Measurements from ENCODE around the gene NRG3.
"Not testable (repeated sequence)": the region's sequence is repeated elsewhere in the genome, so short reads cannot be mapped to it uniquely, and the experiment has no call there.

NRG3 gene

DNA sequence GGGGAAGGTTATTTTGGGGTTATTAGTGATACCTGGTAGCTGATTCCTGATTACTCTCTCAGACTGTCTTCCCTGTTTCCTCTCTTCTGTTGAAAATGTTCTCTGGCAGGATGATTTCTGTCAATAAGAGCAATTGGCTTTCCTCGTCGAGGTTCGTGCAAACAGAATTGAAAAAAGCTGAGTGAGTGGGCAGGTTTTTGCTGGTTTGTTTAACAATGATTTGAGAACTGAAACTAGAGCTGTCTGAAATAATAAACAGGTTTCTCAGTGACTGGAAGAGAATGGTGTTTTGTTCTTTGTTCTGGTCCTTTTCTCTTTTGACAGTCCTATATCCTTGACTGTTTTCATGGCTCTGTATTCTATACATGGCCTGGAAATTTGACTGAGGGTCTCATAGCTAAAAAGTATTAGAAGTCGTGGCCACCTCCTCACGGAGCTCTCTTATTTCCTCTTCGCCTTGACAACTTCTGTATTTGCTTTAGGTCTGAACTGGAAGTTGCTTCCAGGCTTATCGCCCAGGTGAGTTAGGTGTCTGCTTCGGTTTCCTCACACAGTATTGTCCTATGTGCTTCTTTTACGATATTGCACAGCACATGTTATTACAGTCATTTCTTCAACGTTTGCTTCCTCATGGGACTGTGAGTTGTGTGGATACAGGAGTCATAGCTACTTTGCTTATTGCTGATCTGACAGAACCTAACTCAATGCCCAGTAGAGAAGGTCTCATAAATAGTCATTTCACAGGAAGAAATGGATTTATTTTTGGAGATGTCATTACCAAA is 403.6 kb downstream of the NRG3 start:
- DNase-seq (ENCODE audit: low read depth, low spot score) = no peak

DNA sequence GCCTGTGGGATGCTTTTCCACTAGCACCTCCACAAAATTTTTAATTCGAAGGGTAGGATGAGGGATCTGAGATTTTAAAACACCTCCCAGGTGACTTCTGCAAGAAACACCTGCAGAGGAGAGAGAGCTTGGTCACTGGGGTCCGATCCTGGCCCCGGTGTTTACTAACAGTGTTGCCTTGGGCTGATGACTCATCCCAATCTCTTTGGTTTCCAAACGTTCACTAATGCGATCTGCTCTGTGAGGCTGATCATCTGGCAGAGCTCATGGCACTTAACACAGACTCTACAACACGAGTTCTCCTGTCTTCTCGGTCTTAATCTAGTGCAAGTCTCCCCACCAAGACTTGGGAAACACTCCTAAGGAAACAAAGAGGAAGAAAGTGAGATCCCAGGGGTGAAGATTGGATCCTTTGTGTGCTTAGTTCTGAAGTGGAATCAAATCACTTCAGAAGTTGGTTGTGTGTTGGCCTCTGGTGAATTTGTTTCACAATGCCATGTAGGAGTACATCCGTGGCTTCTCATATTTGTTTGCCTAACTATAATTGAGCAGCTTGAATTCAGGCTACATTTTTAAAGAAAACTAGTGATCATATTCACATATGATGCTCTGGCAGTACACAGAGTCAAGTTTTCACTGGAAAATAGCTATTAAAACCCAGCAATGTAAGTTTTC is 407.9 kb downstream of the NRG3 start:
- no peak for DNase-seq (ENCODE audit: low read depth, low spot score)

- no peak for DNase-seq (ENCODE audit: low read depth, low spot score)
These were observed 409.2 kb downstream of the NRG3 start for GRCh38 chr10:82284180-82284579.

DNA sequence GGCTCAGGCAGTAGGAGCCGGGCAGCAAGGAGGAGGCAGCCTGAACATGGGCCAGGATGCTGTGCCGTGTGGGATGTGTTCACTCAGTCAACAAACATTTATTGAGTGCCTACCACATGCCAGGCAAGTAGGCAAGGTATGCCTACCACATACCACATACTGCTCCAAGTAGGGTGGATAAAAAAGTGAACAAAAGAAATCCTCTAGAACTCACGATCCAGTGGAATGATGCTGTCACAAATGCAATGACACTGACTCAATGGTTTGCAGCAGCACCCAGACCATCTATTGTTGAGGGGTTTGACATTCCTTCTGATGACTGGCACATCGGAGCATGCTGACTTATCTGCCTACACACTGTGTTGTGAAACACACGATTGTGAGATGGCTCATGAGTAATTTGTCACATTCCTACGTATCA is 413.5 kb downstream of the NRG3 start:
- no peak for DNase-seq (ENCODE audit: low read depth, low spot score)

GRCh38 chr10:82289945-82290344 is 415.0 kb downstream of the NRG3 start:
- no peak for DNase-seq (ENCODE audit: low read depth, low spot score)

DNA sequence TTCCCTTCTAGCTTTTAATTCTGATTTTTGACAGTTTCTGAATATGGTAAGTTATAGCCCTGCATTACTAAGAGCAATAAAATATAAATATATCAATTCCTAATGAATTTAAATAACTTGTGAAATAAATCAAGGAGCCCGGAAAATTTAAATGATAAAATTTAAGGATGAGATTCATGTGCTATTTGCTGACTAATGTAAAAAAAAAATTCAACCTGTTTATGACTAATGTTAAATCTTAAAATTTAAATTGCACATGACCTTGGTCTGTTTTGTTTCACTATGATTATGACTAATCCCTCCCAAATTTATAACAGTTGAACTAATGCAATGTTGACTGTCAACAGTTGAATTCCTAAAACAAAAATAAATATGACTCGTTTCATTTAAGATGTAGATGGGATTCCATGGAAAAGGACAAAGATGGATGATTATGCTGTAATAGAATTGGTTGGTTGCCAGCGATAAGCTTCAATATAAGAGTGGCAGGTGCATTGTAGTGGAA is 419.9 kb downstream of the NRG3 start:
- no peak for DNase-seq (ENCODE audit: low read depth, low spot score)

- no peak for DNase-seq (ENCODE audit: low read depth, low spot score)
These were observed 433.6 kb downstream of the NRG3 start for GRCh38 chr10:82308641-82309040.

- no peak for DNase-seq (ENCODE audit: low read depth, low spot score)
These were observed 435.8 kb downstream of the NRG3 start for GRCh38 chr10:82310839-82311238.

GRCh38 chr10:82313401-82313800 is 438.4 kb downstream of the NRG3 start:
- DNase-seq (ENCODE audit: low read depth, low spot score) = no peak

DNA sequence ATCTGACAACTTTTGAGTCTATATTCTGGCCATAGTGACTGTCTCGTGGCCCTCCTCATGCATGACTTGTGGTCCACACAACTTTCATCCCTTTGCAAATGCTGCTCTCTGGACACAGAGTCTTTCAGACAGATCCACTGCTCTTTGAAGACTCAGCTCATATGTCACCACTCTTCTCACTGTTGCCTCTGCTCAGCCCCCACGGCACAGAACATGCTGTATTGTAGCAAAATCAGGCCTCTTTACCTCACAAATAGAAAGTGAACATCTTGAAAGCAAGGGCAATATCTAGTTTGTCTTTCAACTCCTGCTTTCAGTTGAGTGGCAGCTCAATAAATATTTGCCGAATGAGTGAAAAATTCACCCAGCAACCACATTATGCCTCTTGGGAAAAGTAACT is 443.5 kb downstream of the NRG3 start:
- no peak for DNase-seq (ENCODE audit: low read depth, low spot score)

DNA sequence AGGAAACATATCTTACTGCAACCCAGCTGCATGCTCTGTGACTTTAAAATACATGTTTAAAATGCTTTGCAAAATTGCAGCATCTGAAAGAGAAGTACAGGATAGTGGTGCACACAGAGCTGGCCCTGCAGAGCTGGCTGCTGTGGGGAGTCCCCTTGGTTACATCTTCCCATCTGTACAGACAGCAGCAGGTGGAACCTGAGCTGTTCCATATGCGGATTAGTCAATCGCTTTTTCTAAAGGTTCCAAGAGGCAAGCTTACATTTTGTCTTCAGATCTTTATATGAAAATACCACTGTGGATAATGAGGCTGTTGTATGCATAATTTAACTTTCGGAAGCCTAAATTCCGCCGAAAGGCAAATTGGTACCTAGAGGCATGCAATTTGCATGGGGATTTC is 444.1 kb downstream of the NRG3 start:
- no peak for DNase-seq (ENCODE audit: low read depth, low spot score)

GRCh38 chr10:82319562-82319961 is 444.6 kb downstream of the NRG3 start:
- DNase-seq (ENCODE audit: low read depth, low spot score) = no peak

DNA sequence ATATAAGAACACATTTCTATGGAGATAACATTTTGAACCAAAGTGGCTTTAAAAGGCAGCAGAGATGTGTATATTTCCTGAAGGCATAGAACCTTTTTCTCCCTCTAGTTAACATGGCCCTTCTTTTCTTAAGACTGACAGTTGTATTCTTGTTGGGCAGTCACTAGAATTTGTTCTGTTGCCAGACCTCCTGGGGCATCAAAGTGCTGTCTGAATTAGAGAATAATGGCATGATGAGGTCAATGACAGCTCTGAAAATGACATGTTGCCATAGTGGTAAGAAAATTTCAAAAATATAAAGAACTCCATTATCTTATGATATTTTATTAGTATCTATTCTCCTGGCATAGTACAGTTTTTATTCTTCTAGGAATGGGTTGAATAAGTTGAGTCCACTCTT is 446.7 kb downstream of the NRG3 start:
- DNase-seq (ENCODE audit: low read depth, low spot score) = no peak

DNA sequence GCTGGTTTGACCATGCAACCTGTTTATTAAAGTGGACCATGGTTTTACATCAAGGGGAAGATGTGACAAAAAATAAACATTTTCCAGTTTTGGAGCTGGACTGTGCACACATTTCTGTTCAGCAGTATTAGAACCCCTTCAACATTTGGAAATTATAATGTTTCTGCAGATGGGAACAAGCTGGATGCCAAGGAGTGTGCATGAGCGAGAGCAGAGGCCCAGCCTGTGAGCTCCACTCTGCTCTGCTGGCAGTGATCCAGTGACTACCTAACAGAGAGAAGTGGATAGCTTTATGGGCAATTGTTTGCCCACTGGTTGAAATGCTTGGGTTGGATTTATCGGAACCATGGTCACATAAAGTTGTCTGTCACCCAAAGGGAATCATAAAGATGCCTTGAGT is 456.7 kb downstream of the NRG3 start:
- no peak for DNase-seq (ENCODE audit: low read depth, low spot score)

DNA sequence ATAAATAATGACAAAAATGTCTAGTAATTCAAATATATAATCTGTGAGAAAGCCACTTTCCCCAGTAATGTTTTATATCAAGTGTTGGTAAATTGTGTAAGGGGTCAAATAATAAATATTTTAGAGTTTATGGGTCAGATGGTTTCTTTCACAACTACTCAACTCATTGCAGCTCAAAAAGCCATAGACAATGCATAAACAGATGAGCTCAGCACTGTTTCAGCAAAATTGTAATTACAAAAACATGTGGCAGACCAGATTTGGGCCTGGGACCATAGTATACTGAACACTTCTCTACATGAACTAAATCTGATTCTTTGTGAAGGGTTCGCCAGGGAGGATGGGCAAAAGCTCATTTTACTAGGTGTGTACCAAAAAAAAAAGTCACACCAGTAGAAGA is 460.8 kb downstream of the NRG3 start:
- DNase-seq (ENCODE audit: low read depth, low spot score) = no peak

DNA sequence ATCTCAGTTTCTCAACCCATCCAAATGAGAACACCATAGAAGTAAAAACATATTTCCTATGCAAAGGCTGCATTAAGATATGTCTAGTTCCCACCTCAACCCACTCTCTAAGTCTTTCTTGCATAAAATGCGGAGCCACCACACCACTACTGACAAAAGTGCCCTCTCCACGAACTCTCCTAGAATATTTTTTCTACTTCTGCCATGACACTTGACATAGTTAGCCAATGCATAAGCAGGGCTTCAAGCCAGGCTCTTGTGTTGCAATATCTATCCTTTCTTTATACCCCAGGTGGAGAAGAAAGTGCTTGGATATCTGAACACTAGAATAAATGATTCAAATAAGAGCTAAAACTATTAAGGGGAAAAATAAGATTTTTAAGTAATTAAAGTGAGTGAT is 465.2 kb downstream of the NRG3 start:
- no peak for DNase-seq (ENCODE audit: low read depth, low spot score)

- not testable (repeated sequence) for DNase-seq (ENCODE audit: low read depth, low spot score)
These were observed 474.6 kb downstream of the NRG3 start for GRCh38 chr10:82349590-82349989.

- DNase-seq (ENCODE audit: low read depth, low spot score) = no peak
These were observed 478.4 kb downstream of the NRG3 start for GRCh38 chr10:82353381-82353780.

- no peak for DNase-seq (ENCODE audit: low read depth, low spot score)
These were observed 483.6 kb downstream of the NRG3 start for GRCh38 chr10:82358486-82359099.

- no peak for DNase-seq (ENCODE audit: low read depth, low spot score)
These were observed 486.3 kb downstream of the NRG3 start for GRCh38 chr10:82361256-82361655.

DNA sequence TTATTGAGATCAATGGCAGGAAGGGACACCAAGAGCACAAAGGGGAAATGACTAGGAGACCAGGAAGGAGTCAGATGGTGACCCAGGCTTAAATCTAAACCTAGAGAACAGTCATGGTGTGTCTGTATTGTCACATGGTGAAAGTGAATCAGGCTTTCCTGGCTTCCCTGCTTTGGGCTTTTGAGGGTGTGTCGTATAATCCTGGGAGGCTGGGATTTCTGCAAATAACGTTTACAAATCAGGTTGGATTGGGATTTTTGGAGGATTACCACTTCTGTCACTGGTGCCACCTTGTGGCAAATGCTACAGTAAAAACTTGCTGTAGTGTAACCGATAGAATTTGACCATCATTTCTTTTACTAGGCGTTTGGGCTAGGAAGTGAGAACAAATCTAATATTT is 502.6 kb downstream of the NRG3 start:
- no peak for DNase-seq (ENCODE audit: low read depth, low spot score)

- peak; percentile 2 for DNase-seq (ENCODE audit: low read depth, low spot score)
These were observed 503.2 kb downstream of the NRG3 start for GRCh38 chr10:82378146-82378545.

DNA sequence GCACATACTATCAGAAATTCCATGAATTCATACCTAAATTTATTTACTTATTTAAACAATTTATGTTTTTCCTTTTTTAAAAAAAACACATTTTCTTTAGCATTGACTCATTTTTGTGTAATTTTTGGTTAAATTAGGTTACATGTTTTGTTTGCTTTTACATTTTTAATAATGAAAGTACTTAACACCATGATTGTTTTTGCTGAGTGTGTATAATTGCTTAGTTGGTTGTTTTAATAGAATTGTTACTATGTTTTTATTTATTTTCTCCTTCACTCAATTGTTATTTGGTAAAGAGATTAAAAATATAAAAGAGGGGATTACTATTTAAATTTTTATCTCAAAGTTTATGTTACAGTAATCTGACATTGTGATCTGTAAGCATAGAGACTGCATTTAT is 508.4 kb downstream of the NRG3 start:
- no peak for DNase-seq (ENCODE audit: low read depth, low spot score)

Measured in brain pericyte (primary cell).